IMR-90 (cell line): ENCODE measurements around the gene DCDC2. TPM values are rescaled to one million over a fixed set of nuclear protein-coding genes. Genes with fewer than 3 reads are reported as not detected.

Experiments used
- ATAC-seq: fragments of 200-7000 bp; cut with Tn5 transposase; 2 replicates; pipeline ENCODE4 v1.9.1; 2020; ENCODE audit warnings: low read depth, mild to moderate bottlenecking, moderate library complexity
- BruUV-seq: library from RNA; stranded (reverse); fragments of 400-500 nt; replicated peaks from 2 replicates; lab custom pipeline; 2021; lab: Mats Ljungman, UMichigan
- CTCF ChIA-PET: fragments of 300-600 bp; formaldehyde crosslinking; extraction: SDS; loops from one replicate; lab custom pipeline; 2021; ENCODE audit warnings: antibody characterized with exemption; lab: Yijun Ruan, JAX
- POLR2A ChIA-PET: fragments of 300-600 bp; sonication (Branson Sonifier 250); formaldehyde crosslinking; loops from one replicate; lab custom pipeline; 2022; ENCODE audit warnings: antibody characterized with exemption; ENCODE audit not compliant: unreplicated experiment; lab: Charles Lee
- DNase-seq: peaks from one replicate; pipeline ENCODE4 v3.0.0; 2013
- H2AFZ ChIP-seq: replicated peaks from 2 replicates; pipeline ENCODE3; 2013; ENCODE audit warnings: low read length, mild to moderate bottlenecking; ENCODE audit not compliant: poor library complexity
- H2AK5ac ChIP-seq: 2 replicates; pipeline ENCODE4 v1.6.1; 2013; ENCODE audit warnings: low read depth, low read length, inconsistent platforms
- H2AK9ac ChIP-seq: replicated peaks from 2 replicates; pipeline ENCODE3; 2013; ENCODE audit warnings: mild to moderate bottlenecking, low read depth, low read length, moderate library complexity; ENCODE audit not compliant: poor library complexity
- H2BK120ac ChIP-seq: 2 replicates; pipeline ENCODE4 v1.6.1; 2013; ENCODE audit warnings: low read depth, low read length, inconsistent platforms
- H2BK15ac ChIP-seq: 3 replicates; pipeline ENCODE4 v1.6.1; 2013; ENCODE audit warnings: low read depth, low read length, inconsistent platforms
- H2BK20ac ChIP-seq: 2 replicates; pipeline ENCODE4 v1.6.1; 2013; ENCODE audit warnings: low read depth, mild to moderate bottlenecking, inconsistent platforms, low read length, moderate library complexity
- H2BK5ac ChIP-seq: 2 replicates; pipeline ENCODE4 v1.6.1; 2013; ENCODE audit warnings: mild to moderate bottlenecking, low read depth, low read length, inconsistent platforms; ENCODE audit not compliant: poor library complexity, severe bottlenecking
- H3K14ac ChIP-seq: replicated peaks from 2 replicates; pipeline ENCODE4 v1.6.1; 2013; ENCODE audit warnings: low read depth, low read length, inconsistent platforms
- H3K18ac ChIP-seq: 2 replicates; pipeline ENCODE4 v1.6.1; 2013; ENCODE audit warnings: low read depth, low read length, control low read depth
- H3K23ac ChIP-seq: 2 replicates; pipeline ENCODE4 v1.6.1; 2013; ENCODE audit warnings: low read depth, low read length, inconsistent platforms
- H3K27ac ChIP-seq: 2 replicates; pipeline ENCODE4 v1.5.1; 2013; ENCODE audit warnings: mild to moderate bottlenecking, control low read depth, low read length; ENCODE audit not compliant: insufficient read depth
- H3K27me3 ChIP-seq: 2 replicates; pipeline ENCODE4 v1.6.1; 2013; ENCODE audit warnings: low read length; ENCODE audit not compliant: control insufficient read depth, insufficient read depth
- H3K36me3 ChIP-seq: 2 replicates; pipeline ENCODE4 v1.6.1; 2013; ENCODE audit warnings: low read length, mixed read lengths; ENCODE audit not compliant: control insufficient read depth, insufficient read depth
- H3K4ac ChIP-seq: 2 replicates; pipeline ENCODE4 v1.6.1; 2013; ENCODE audit warnings: low read depth, low read length, inconsistent platforms
- H3K4me1 ChIP-seq: 2 replicates; pipeline ENCODE4 v1.6.1; 2013; ENCODE audit warnings: low read length, mixed read lengths; ENCODE audit not compliant: control insufficient read depth, insufficient read depth
- H3K4me2 ChIP-seq: 2 replicates; pipeline ENCODE4 v1.6.1; 2013; ENCODE audit warnings: low read depth, mild to moderate bottlenecking, control low read depth, low read length, moderate library complexity
- H3K4me3 ChIP-seq: 2 replicates; pipeline ENCODE4 v1.5.1; 2013; ENCODE audit warnings: low read depth, mild to moderate bottlenecking, control low read depth, low read length, moderate library complexity; ENCODE audit not compliant: insufficient read depth
- H3K56ac ChIP-seq: 2 replicates; pipeline ENCODE4 v1.6.1; 2013; ENCODE audit warnings: low read length, inconsistent platforms; ENCODE audit not compliant: insufficient read depth; ENCODE audit errors: extremely low read depth
- H3K79me1 ChIP-seq, 2 experiments: 2 replicates each; pipeline ENCODE4 v1.6.1; 2013; ENCODE audit warnings: low read length in 2 of 2, inconsistent platforms in 1 of 2, low read depth in 1 of 2
- H3K9ac ChIP-seq: 2 replicates; pipeline ENCODE4 v1.6.1; 2013; ENCODE audit warnings: low read depth, low read length, control low read depth
- H3K9me1 ChIP-seq: 2 replicates; pipeline ENCODE4 v1.6.1; 2013; ENCODE audit warnings: low read length, inconsistent platforms; ENCODE audit not compliant: insufficient read depth
- H3K9me3 ChIP-seq: 2 replicates; pipeline ENCODE4 v1.6.1; 2013; ENCODE audit warnings: low read length; ENCODE audit not compliant: control insufficient read depth, insufficient read depth
- H4K20me1 ChIP-seq: 2 replicates; pipeline ENCODE4 v1.6.1; 2013; ENCODE audit warnings: low read length, inconsistent platforms; ENCODE audit not compliant: insufficient read depth
- H4K5ac ChIP-seq: 2 replicates; pipeline ENCODE4 v1.6.1; 2013; ENCODE audit warnings: mild to moderate bottlenecking, low read depth, low read length, control low read depth
- H4K8ac ChIP-seq, 2 experiments: 2 replicates each; pipeline ENCODE4 v1.6.1; 2013; ENCODE audit warnings: low read depth in 2 of 2, low read length in 2 of 2, control low read depth in 1 of 2, inconsistent platforms in 1 of 2
- H4K91ac ChIP-seq: 2 replicates; pipeline ENCODE4 v1.6.1; 2013; ENCODE audit warnings: low read depth, low read length, inconsistent platforms; ENCODE audit not compliant: insufficient read depth
- FOS ChIP-seq: fragments of 150-350 bp; IDR thresholded peaks from 2 replicates; pipeline ENCODE4 v1.6.1; 2016; ENCODE audit warnings: low read depth, low read length
- MAZ ChIP-seq: IDR thresholded peaks from 2 replicates; pipeline ENCODE4 v1.6.1; 2012; ENCODE audit warnings: low read depth, mild to moderate bottlenecking, low read length, improper control_type of control experiment, moderate library complexity, borderline replicate concordance
- MXI1 ChIP-seq: IDR thresholded peaks from 2 replicates; pipeline ENCODE4 v1.6.1; 2012; ENCODE audit warnings: low read depth, mild to moderate bottlenecking, low read length, moderate library complexity, borderline replicate concordance
- NFE2L2 ChIP-seq: fragments of 150-350 bp; IDR thresholded peaks from 2 replicates; pipeline ENCODE4 v1.6.1; 2016; ENCODE audit warnings: low read depth, mild to moderate bottlenecking, low read length
- POLR2A ChIP-seq: IDR thresholded peaks from 2 replicates; pipeline ENCODE4 v1.6.1; 2012; ENCODE audit warnings: mild to moderate bottlenecking, low read depth, low read length
- RAD21 ChIP-seq: IDR thresholded peaks from 2 replicates; pipeline ENCODE4 v1.6.1; 2012; ENCODE audit warnings: low read length, improper control_type of control experiment
- RFX5 ChIP-seq: IDR thresholded peaks from 2 replicates; pipeline ENCODE4 v1.8.0; 2012; ENCODE audit warnings: low read depth, mild to moderate bottlenecking, low read length, moderate library complexity
- SMC3 ChIP-seq: fragments of 150-350 bp; IDR thresholded peaks from 2 replicates; pipeline ENCODE4 v1.6.1; 2016; ENCODE audit warnings: low read depth, mild to moderate bottlenecking, antibody characterized with exemption, low read length, moderate library complexity
- WGBS, 2 experiments: methylation state at CpG; one replicate each; pipeline versions ENCODE4 v1.1.5 to v1.1.7; 2013; ENCODE audit warnings: missing lambda C conversion rate in 2 of 2; ENCODE audit not compliant: insufficient read length in 1 of 2; ENCODE audit errors: extremely low coverage in 2 of 2; 5-methylcytosine and 5-hydroxymethylcytosine counted together
- dilution Hi-C: fragments of 300-500 bp; cut with HindIII; formaldehyde crosslinking; loops from one replicate; pipeline ENCODE4 v1.14.3; 2018; ENCODE audit warnings: low sequenced_read_pairs; ENCODE audit not compliant: unreplicated experiment
- in situ Hi-C: fragments of 300-500 bp; cut with MboI; formaldehyde crosslinking; loops from 3 replicates; pipeline ENCODE4 v1.14.3; 2019; ENCODE audit warnings: low sequenced_read_pairs, inconsistent platforms, mixed read lengths
- intact Hi-C: fragments of 100-400 bp; cut with micrococcal nuclease; formaldehyde crosslinking; loops from 2 replicates; pipeline ENCODE4 v1.10.0; 2022
- polyA plus RNA-seq, 3 experiments: library from polyadenylated mRNA; depleted of rRNA; stranded (reverse); fragments of >200 nt; gene quantifications; 2 replicates each; pipeline ENCODE4 v1.2.3, GENCODE V29; 2012; ENCODE audit warnings: low replicate concordance in 1 of 3
- total RNA-seq: library from RNA; depleted of rRNA; stranded (reverse); fragments of >200 nt; gene quantifications from 2 replicates; pipeline ENCODE4 v1.2.3, GENCODE V29; 2012
- TF ChIP-seq, protein P1 (sequence below): fragments of 150-350 bp; IDR thresholded peaks from 2 replicates; pipeline ENCODE4 v1.6.1; 2017; ENCODE audit warnings: mild to moderate bottlenecking, antibody characterized with exemption, low read length, low read depth
- TF ChIP-seq, protein P2 (sequence below): conservative IDR thresholded peaks from 2 replicates; pipeline ENCODE4 v1.5.1; 2012; ENCODE audit warnings: mild to moderate bottlenecking, low read depth, low read length, improper control_type of control experiment
- TF ChIP-seq, protein P3 (sequence below): fragments of 150-350 bp; IDR thresholded peaks from 2 replicates; pipeline ENCODE4 v1.6.1; 2016; ENCODE audit warnings: low read depth, mild to moderate bottlenecking, low read length, moderate library complexity, borderline replicate concordance

Gene DCDC2
- total and polyA plus RNA-seq, 2 of the 4 experiments (the other 2 are of a cell fraction): not detected

DNA sequence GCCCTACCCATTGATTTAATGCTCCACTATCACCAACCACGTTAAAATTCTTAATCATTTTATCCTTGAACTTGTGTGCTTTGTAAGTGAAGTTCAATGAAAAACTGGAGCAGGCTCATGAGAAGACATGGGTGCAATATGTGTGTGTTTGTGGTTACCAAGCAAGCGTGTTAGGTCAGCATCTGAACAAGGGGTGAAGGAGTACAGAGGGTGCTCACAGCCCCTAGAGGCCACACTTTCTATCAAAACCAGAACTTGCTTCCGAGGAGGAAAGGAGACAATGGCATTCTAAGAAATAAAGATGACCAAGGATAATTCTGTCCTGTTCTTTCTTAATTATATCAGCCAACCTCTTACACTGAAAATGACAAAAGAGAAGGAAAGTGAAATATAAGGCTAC, 138.2 kb downstream of the DCDC2 start:
- H4K5ac ChIP-seq: no peak overlapping the region
- no peak overlapping the region for H3K4me3 ChIP-seq
- H3K23ac ChIP-seq: no peak overlapping the region
- no peak overlapping the region for H2BK20ac ChIP-seq
- no peak overlapping the region for H3K18ac ChIP-seq
- ChIA-PET POLR2A (no interaction called here), CTCF (no interaction called here)
- no peak overlapping the region for H2BK120ac ChIP-seq
- no peak overlapping the region for H3K14ac ChIP-seq
- no peak overlapping the region for H2BK5ac ChIP-seq
- no peak overlapping the region for H4K91ac ChIP-seq
- H3K27me3 ChIP-seq: no peaks in the 10 kb centered on the region
- dilution Hi-C loops: no loop called here
- no peaks in the 10 kb centered on the region for H3K9me3 ChIP-seq
- H3K27ac ChIP-seq: no peak overlapping the region
- DNase-seq: no peak
- H3K79me1 ChIP-seq: no peaks in the 10 kb centered on the region
- BruUV-seq: no TSS peak
- no peak overlapping the region for H2BK15ac ChIP-seq
- no peak for ATAC-seq
- in situ Hi-C loops: no loop called here
- TF ChIP-seq, protein P1, sequence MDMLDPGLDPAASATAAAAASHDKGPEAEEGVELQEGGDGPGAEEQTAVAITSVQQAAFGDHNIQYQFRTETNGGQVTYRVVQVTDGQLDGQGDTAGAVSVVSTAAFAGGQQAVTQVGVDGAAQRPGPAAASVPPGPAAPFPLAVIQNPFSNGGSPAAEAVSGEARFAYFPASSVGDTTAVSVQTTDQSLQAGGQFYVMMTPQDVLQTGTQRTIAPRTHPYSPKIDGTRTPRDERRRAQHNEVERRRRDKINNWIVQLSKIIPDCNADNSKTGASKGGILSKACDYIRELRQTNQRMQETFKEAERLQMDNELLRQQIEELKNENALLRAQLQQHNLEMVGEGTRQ: no peak
- TF ChIP-seq MXI1 (no peak), POLR2A (no peak), FOS (no peak), NFE2L2 (no peak), SMC3 (no peak), RFX5 (no peak), RAD21 (no peak), MAZ (no peak)
- TF ChIP-seq, protein P2, sequence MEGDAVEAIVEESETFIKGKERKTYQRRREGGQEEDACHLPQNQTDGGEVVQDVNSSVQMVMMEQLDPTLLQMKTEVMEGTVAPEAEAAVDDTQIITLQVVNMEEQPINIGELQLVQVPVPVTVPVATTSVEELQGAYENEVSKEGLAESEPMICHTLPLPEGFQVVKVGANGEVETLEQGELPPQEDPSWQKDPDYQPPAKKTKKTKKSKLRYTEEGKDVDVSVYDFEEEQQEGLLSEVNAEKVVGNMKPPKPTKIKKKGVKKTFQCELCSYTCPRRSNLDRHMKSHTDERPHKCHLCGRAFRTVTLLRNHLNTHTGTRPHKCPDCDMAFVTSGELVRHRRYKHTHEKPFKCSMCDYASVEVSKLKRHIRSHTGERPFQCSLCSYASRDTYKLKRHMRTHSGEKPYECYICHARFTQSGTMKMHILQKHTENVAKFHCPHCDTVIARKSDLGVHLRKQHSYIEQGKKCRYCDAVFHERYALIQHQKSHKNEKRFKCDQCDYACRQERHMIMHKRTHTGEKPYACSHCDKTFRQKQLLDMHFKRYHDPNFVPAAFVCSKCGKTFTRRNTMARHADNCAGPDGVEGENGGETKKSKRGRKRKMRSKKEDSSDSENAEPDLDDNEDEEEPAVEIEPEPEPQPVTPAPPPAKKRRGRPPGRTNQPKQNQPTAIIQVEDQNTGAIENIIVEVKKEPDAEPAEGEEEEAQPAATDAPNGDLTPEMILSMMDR: no peak
- TF ChIP-seq, protein P3, sequence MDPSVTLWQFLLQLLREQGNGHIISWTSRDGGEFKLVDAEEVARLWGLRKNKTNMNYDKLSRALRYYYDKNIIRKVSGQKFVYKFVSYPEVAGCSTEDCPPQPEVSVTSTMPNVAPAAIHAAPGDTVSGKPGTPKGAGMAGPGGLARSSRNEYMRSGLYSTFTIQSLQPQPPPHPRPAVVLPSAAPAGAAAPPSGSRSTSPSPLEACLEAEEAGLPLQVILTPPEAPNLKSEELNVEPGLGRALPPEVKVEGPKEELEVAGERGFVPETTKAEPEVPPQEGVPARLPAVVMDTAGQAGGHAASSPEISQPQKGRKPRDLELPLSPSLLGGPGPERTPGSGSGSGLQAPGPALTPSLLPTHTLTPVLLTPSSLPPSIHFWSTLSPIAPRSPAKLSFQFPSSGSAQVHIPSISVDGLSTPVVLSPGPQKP: no peak
- H3K4me1 ChIP-seq: no peaks in the 10 kb centered on the region
- H2AK9ac ChIP-seq: no peak overlapping the region
- no peak overlapping the region for H2AK5ac ChIP-seq
- no CpG with 5 or more reads among the region's 3 CpGs for WGBS, 2 experiments
- H2AFZ ChIP-seq: no peak overlapping the region
- H3K56ac ChIP-seq: no peak overlapping the region
- intact Hi-C loops: no loop called here
- H4K20me1 ChIP-seq: no peaks in the 10 kb centered on the region
- H3K4me2 ChIP-seq: no peak overlapping the region
- no peak overlapping the region for H3K4ac ChIP-seq
- H3K9me1 ChIP-seq: no peaks in the 10 kb centered on the region
- H4K8ac ChIP-seq: no peak overlapping the region
- no peaks in the 10 kb centered on the region for H3K36me3 ChIP-seq
- no peak overlapping the region for H3K9ac ChIP-seq
